Spleen (tissue), 7 donors: ENCODE data around the gene SLC9C1.

ENCODE experiments used
- CTCF ChIP-seq, 11 experiments: fragments of 200-600 bp in 7 of 11; fragments of 450-650 bp in 4 of 11; sonication (generic) in 4 of 11; IDR thresholded peaks in 8 of 11; conservative IDR thresholded peaks in 3 of 11; 1 replicate in 7 of 11; 2 replicates in 4 of 11; pipeline versions ENCODE4 v1.4.0 to v1.8.0; 2016 to 2021; ENCODE audit warnings: antibody characterized with exemption in 11 of 11, inconsistent platforms in 4 of 11, mild to moderate bottlenecking in 1 of 11
- POLR2A ChIP-seq, 3 donors: fragments of 450-650 bp; IDR thresholded peaks; one replicate each; pipeline ENCODE4 v1.5.1; 2017; ENCODE audit warnings: antibody characterized with exemption in 3 of 3, mild to moderate bottlenecking in 1 of 3
- POLR2AphosphoS5 ChIP-seq, 3 donors: sonication (generic); formaldehyde crosslinking; IDR thresholded peaks; one replicate each; pipeline ENCODE4 v1.5.1; 2017; ENCODE audit warnings: antibody characterized with exemption in 3 of 3
- donor health status: DM: no; HTN: no; CAD: no; lungs with moderate emphysema.
- donor health status: DM: no; HTN: no; CAD: no.
- donor health status: DM: no; HTN: no; CAD: no.

DNA sequence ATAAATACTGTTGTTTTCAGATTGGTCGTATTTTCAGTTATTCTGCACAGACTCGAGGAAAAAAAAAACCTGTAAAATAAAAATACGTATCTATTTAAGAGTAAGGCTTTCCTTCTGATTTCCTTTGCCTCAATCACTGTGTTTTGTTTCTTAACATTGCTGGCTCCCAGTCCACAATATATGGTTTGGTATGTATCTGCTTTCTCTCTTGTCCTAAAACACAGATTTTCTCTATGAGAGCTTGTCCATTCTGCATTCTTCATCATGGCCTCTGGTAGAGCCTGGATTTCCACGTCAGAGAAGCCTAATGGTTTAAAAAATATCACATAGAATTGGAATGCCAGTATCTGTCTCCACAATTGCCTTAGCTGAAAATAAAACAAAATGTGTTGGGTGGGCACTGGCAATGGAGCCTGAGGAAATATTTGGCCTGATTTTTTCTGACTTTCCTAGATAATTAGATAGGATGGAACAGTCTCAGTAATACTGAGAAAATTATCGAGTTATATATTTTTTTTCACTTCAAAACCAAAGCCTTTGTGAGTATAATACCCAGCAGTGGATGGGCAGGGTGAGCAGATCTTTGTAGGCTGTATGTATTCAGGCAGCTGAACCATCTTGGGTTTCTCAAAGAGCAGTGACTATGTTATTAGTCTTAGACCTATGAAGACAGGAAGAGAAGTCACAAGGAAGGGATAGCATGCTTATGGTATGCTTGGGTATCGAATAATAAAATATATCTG lies 40.8 kb upstream of the SLC9C1 start:
- TF ChIP-seq CTCF (IDR thresholded peaks at IDR 0.05 in 8 of 11, conservative IDR thresholded peaks at IDR 0.05 in 3 of 11) (no peak), POLR2AphosphoS5 (IDR thresholded peaks at IDR 0.05) (no peak), POLR2A (IDR thresholded peaks at IDR 0.05) (no peak)
